RWPE1 (cell line): ENCODE data around the gene MGAT4B.

Experiments used
- CTCF ChIA-PET: fragments of 350-600 bp; sonication (Branson Sonifier 250); formaldehyde crosslinking; extraction: SDS; loops from one replicate; lab custom pipeline; 2021; lab: Yijun Ruan, JAX
- POLR2A ChIA-PET: fragments of 400-600 bp; formaldehyde crosslinking; extraction: SDS; loops from one replicate; lab custom pipeline; 2020; ENCODE audit warnings: antibody characterized with exemption; ENCODE audit not compliant: low non-redundant PET; lab: Yijun Ruan, JAX
- DNase-seq: peaks from one replicate; pipeline ENCODE4 v3.0.0; 2012; ENCODE audit warnings: low spot score
- H3K27ac ChIP-seq: fragments of 450-650 bp; 2 replicates; pipeline ENCODE4 v1.5.1; 2017
- TF ChIP-seq, protein P1 (sequence below): fragments of 450-650 bp; conservative IDR thresholded peaks from 2 replicates; pipeline ENCODE4 v1.5.1; 2017; ENCODE audit warnings: low read depth, mild to moderate bottlenecking

Gene MGAT4B

DNA sequence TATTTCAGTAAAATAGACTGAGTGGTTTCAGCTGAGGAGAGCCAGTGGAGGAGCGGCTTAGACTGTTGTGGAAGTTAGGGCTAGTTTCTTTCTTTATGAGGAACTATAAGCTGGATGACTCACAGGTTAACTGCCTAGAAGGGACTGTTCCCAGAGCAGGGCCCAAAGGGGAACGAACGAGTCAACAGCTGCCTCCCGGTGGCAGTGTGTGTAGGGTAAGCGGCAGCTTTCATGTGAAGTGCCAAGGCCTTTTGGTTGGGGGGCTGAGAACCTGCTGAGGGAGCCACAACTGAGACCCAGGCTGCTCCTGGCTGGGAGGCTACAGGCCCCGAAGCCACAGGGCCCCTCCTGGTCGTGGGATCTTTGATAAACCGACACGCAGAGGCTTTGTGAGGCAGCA lies 21.0 kb upstream of the MGAT4B start:
- ChIA-PET CTCF (interaction anchor here (1.2 kb wide), 1 partner anchor 65 kb away, joined by 4 read pairs; no protein-coding TSS in a partner anchor), POLR2A (no interaction called here)
- peak overlapping the region; percentile 66 for H3K27ac ChIP-seq
- DNase-seq, result peak; percentile 41
- TF ChIP-seq, protein P1, sequence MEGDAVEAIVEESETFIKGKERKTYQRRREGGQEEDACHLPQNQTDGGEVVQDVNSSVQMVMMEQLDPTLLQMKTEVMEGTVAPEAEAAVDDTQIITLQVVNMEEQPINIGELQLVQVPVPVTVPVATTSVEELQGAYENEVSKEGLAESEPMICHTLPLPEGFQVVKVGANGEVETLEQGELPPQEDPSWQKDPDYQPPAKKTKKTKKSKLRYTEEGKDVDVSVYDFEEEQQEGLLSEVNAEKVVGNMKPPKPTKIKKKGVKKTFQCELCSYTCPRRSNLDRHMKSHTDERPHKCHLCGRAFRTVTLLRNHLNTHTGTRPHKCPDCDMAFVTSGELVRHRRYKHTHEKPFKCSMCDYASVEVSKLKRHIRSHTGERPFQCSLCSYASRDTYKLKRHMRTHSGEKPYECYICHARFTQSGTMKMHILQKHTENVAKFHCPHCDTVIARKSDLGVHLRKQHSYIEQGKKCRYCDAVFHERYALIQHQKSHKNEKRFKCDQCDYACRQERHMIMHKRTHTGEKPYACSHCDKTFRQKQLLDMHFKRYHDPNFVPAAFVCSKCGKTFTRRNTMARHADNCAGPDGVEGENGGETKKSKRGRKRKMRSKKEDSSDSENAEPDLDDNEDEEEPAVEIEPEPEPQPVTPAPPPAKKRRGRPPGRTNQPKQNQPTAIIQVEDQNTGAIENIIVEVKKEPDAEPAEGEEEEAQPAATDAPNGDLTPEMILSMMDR, result no peak

DNA sequence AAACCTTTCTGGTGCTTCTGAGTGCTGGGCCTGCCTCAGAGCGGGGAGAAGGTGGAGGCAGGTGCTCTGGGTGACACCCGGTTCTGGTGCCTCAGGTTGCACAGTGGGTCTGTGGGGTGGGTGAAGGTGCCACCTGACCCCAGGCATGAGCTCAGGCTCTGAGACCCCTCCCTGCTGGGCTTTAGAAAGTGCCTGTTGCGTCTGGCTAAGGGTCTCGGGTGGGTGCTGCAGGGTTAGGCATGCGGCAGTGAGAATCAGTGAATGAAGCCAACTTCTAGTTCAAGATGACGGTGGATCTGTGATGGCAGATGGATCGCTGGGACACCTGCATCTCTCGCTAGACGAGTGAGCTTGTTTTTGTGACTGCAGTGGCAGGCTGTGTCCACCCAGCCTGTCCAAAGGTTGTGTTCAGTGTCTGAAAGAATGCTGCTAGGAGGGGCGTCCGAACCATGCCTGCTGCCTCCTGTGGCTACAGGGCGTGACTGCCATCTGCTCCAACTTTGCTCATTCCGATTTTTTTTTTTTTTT lies 19.1 kb upstream of the MGAT4B start:
- ChIA-PET POLR2A (no interaction called here), CTCF (no interaction called here)

DNA sequence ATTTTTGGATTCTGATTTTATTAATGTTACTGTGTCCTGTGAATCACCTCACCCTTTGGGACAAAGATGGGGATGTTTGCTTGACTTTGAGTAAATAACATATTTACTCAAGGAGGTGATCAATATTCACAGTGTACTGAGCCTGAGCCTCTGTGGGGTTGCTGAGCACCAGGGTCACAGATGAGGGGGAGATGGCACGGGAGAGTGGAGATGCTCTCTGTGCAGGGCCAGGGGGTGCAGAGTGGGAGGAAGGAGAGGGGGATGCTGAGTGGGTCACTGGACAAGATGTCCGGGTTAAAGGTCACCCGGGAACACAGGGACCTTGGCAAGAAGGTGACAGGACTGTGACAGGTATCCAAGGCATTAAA lies 18.1 kb upstream of the MGAT4B start:
- ChIA-PET CTCF (no interaction called here), POLR2A (no interaction called here)
- TF ChIP-seq, protein P1, result no peak
- H3K27ac ChIP-seq, result peak overlapping the region; percentile 66
- DNase-seq, result no peak

More for the DNA sequence above, 19.1 kb upstream of the MGAT4B start:
- no peak for DNase-seq
- TF ChIP-seq, protein P1, result no peak
- peak overlapping the region; percentile 66 for H3K27ac ChIP-seq

DNA sequence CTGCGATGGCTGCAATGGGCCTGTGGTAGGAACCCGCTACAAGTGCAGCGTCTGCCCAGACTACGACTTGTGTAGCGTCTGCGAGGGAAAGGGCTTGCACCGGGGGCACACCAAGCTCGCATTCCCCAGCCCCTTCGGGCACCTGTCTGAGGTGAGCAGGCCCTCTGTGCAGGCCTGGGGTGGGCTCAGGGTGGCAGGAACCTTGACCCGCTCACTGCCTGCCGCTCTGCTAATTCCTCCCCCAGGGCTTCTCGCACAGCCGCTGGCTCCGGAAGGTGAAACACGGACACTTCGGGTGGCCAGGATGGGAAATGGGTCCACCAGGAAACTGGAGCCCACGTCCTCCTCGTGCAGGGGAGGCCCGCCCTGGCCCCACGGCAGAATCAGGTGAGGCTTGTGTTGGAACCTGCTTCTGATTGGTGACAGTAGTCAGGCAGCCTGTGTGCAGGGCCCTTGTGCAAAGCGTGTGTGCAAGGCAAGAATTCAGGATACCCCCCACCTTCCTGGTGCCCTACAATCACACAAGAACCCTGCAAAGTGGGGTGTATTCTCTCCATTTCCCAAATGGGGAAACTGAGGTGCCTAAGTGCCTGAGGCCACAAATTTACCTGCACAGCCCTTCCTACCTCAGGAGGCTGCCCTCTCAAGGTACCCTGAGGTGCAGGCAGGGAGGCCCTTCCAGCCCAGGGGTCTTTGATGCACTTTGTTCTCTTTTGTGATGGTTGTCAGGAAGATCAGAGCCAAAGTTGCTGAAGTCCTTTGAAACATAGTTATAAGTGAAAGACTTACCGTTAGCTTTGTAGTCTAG lies 17.5 kb upstream of the MGAT4B start:
- no peak for DNase-seq
- ChIA-PET CTCF (no interaction called here), POLR2A (no interaction called here)
- peak overlapping the region; percentile 66 for H3K27ac ChIP-seq
- TF ChIP-seq, protein P1, result no peak

DNA sequence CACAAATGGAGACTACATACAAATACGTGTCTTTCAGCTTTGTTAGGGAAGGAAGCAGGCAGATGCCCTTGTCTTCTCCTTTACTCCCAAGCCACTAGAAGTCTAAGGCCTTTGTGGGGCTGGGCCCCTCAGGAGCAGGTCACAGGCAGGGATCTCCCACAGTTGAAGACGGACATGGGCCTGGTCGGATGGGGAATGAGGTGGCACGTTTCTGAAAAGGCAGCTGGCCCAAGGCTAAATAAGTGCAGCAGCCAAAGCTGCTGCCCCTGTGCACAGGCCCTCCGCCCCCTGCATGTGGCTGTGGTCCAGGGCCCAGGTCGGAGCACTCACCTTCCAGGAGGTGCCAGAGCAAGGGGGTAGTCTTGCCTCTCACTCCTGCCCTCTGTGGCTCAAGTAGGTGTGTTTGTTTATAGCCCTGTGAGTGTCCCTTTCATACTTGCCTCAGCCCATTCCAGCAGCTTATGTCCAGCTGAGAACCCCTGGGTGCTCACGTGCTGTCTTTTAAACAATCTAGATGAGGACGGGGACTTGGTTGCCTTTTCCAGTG lies 15.9 kb upstream of the MGAT4B start:
- no peak for DNase-seq
- TF ChIP-seq, protein P1, result no peak
- peak overlapping the region; percentile 66 for H3K27ac ChIP-seq
- ChIA-PET CTCF (interaction anchor here (0.5 to 1.0 kb wide), 5 partner anchors 10 to 550 kb away, joined by 3 to 6 read pairs (median 3); no protein-coding TSS in a partner anchor), POLR2A (interaction anchor here (0.7 kb wide), 2 partner anchors 8 to 15 kb away, joined by 3 to 4 read pairs; no protein-coding TSS in a partner anchor)

DNA sequence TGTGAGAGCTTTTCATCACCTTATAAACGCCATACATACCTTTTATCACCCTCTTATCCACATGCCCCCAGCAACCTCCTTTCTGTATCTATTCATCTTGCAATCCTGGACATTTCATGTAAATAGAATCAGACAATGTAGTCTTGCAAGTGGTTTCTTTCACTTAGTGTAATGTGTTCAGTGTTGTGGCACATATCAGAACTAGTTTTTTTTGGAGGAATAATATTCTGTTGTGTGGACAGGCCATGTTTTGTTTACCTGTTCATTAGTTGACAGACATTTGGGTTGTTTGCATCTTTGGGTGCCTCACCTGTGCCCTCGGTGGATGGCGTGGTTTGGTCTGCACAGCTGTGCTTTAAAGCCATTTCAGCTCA lies 15.4 kb upstream of the MGAT4B start:
- TF ChIP-seq, protein P1, result no peak
- ChIA-PET POLR2A (interaction anchor here (0.7 kb wide), 2 partner anchors 9 to 15 kb away, joined by 3 to 4 read pairs; no protein-coding TSS in a partner anchor), CTCF (interaction anchor here (0.5 to 0.7 kb wide), 4 partner anchors 11 to 550 kb away, joined by 3 to 6 read pairs (median 4); no protein-coding TSS in a partner anchor)
- no peak for DNase-seq
- H3K27ac ChIP-seq, result peak overlapping the region; percentile 95
